NCI-H128 (cell line): ENCODE data around the gene HECW1.
"Not testable (repeated sequence)": the region's sequence is repeated elsewhere in the genome, so short reads cannot be mapped to it uniquely, and the experiment has no call there.

Experiments used
- DNase-seq: peaks from one replicate; lab custom pipeline; 2025; ENCODE audit not compliant: unreplicated experiment; lab: John Stamatoyannopoulos, UW

HECW1 gene

GRCh38 chr7:43302773-43303460, 190.5 kb downstream of the HECW1 start:
- no peak for DNase-seq

- no peak for DNase-seq
Measured at GRCh38 chr7:43303740-43304241, 191.3 kb downstream of the HECW1 start.

GRCh38 chr7:43306404-43306803, 194.0 kb downstream of the HECW1 start:
- no peak for DNase-seq

- DNase-seq, result no peak
Measured at GRCh38 chr7:43307522-43307921, 195.1 kb downstream of the HECW1 start.

GRCh38 chr7:43308913-43309705, 196.7 kb downstream of the HECW1 start:
- DNase-seq, result no peak

- no peak for DNase-seq
Measured at GRCh38 chr7:43309706-43310022, 197.2 kb downstream of the HECW1 start.

- DNase-seq, result no peak
Measured at GRCh38 chr7:43311052-43311451, 198.6 kb downstream of the HECW1 start.

- DNase-seq, result no peak
Measured at GRCh38 chr7:43311694-43312093, 199.2 kb downstream of the HECW1 start.

GRCh38 chr7:43313628-43314378, 201.4 kb downstream of the HECW1 start:
- no peak for DNase-seq

GRCh38 chr7:43314379-43315158, 202.1 kb downstream of the HECW1 start:
- no peak for DNase-seq

- DNase-seq, result no peak
Measured at GRCh38 chr7:43317075-43317474, 204.6 kb downstream of the HECW1 start.

GRCh38 chr7:43318188-43318770, 205.8 kb downstream of the HECW1 start:
- DNase-seq, result no peak

GRCh38 chr7:43325595-43325994, 213.1 kb downstream of the HECW1 start:
- no peak for DNase-seq

GRCh38 chr7:43328336-43328735, 215.9 kb downstream of the HECW1 start:
- no peak for DNase-seq

GRCh38 chr7:43328785-43329380, 216.4 kb downstream of the HECW1 start:
- DNase-seq, result no peak

- DNase-seq, result no peak
Measured at GRCh38 chr7:43332193-43332796, 219.8 kb downstream of the HECW1 start.

GRCh38 chr7:43337191-43337590, 224.7 kb downstream of the HECW1 start:
- no peak for DNase-seq

- no peak for DNase-seq
Measured at GRCh38 chr7:43337811-43338210, 225.4 kb downstream of the HECW1 start.

- no peak for DNase-seq
Measured at GRCh38 chr7:43341132-43341531, 228.7 kb downstream of the HECW1 start.

- DNase-seq, result not testable (repeated sequence)
Measured at GRCh38 chr7:43343417-43343816, 231.0 kb downstream of the HECW1 start.
